ENCODE results near the gene MYO10. TPM values are rescaled to one million over a fixed set of nuclear protein-coding genes. Genes with fewer than 3 reads are reported as not detected.
"Not testable (repeated sequence)": the region's sequence is repeated elsewhere in the genome, so short reads cannot be mapped to it uniquely, and the experiment has no call there.

The MYO10 gene
- total and polyA plus RNA-seq, 2 experiments from 2014 or later = 119 to 276 TPM

DNA sequence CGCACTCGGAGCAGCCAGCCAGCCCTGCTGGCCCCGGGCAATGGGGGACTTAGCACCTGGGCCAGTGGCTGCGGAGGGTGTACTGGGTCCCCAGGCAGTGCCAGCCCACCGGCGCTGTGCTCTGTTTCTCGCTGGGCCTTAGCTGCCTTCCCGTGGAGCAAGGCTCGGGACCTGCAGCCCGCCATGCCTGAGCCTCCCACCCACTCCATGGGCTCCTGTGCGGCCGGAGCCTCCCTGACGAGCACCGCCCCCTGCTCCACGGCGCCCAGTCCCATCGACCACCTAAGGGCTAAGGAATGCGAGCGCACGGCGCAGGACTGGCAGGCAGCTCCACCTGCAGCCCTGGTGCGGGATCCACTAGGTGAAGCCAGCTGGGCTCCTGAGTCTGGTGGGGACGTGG, 218.1 kb downstream of the MYO10 start:
- peak; percentile 22 for DNase-seq (ENCODE audit: low spot score)
- not testable (repeated sequence) for H2AFZ ChIP-seq; H3K27ac ChIP-seq (ENCODE audit: low read depth); H3K36me3 ChIP-seq (ENCODE audit: insufficient read depth); H3K27me3 ChIP-seq (ENCODE audit: insufficient read depth); H3K9me2 ChIP-seq (ENCODE audit: insufficient read depth); H3K9me3 Mint-ChIP-seq; H3K27ac Mint-ChIP-seq; H3K27me3 Mint-ChIP-seq (ENCODE audit: insufficient read depth, low read depth, poor library complexity); ATAC-seq; H3F3A ChIP-seq (replicated peaks; ENCODE audit: low read depth); H3K4me3 ChIP-seq; H3K4me2 ChIP-seq; H3K4me3 Mint-ChIP-seq
- H3K36me3 Mint-ChIP-seq (ENCODE audit: low read depth) = peaks cover 23% of the 10 kb centered on the region
- H4K20me1 ChIP-seq (replicated peaks; ENCODE audit: insufficient read depth) = peaks cover 40% of the 10 kb centered on the region
- H3K4me1 ChIP-seq (ENCODE audit: insufficient read depth) = peaks cover 78% of the 10 kb centered on the region
- peaks cover 78% of the 10 kb centered on the region for H3K4me1 Mint-ChIP-seq
- H3K79me2 ChIP-seq (replicated peaks; ENCODE audit: insufficient read depth) = peaks cover 99% of the 10 kb centered on the region

DNA sequence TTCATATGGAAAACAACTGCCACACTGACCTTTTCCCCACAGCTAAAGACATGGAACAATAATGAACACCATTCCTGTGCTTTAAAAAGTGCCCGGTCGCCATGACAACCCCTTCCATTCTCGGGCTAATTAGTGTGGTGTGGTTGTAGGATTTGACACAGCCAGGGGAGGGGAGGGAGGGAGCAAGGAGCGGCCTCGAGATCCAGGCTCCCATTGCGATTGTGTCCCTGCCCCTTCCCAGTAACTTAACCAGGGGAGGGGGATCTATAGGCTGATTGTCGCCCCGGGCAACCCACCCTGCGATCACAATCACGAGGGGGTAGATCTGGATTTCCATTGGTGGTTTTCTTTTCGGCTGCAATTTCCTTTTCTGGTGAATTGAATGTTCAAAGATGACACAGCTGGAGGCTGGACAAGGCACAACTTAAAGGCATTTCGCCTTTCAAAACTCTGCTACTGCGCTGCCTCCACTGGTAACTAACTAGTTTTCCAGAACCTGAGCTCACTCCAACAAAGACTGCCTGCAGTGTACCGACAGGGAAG, 222.6 kb downstream of the MYO10 start:
- no peaks in the 10 kb centered on the region for H3K9me2 ChIP-seq (ENCODE audit: insufficient read depth)
- H3K4me3 ChIP-seq = peak overlapping the region; percentile 46
- peak overlapping the region; percentile 58 for H3K4me3 Mint-ChIP-seq
- peaks cover 16% of the 10 kb centered on the region for H3K27me3 Mint-ChIP-seq (ENCODE audit: insufficient read depth, low read depth, poor library complexity)
- ATAC-seq (peak; percentile 83), DNase-seq (ENCODE audit: low spot score) (peak; percentile 73)
- H3K36me3 ChIP-seq (ENCODE audit: insufficient read depth) = peaks cover 31% of the 10 kb centered on the region
- peaks cover 35% of the 10 kb centered on the region for H3K36me3 Mint-ChIP-seq (ENCODE audit: low read depth)
- H3K9me3 Mint-ChIP-seq = no peaks in the 10 kb centered on the region; the same call in 2 of the 3 replicates
- H3K4me2 ChIP-seq = peak overlapping the region; percentile 77
- peaks cover 38% of the 10 kb centered on the region for H4K20me1 ChIP-seq (replicated peaks; ENCODE audit: insufficient read depth)
- peak overlapping the region; percentile 71 for H3K27ac Mint-ChIP-seq
- TF ChIP-seq POLR2AphosphoS5 (IDR thresholded peaks at IDR 0.05; ENCODE audit: low read depth) (peak; percentile 20; the same call in 1 of the 2 replicates), EZH2 (IDR thresholded peaks at IDR 0.05; ENCODE audit: low read depth, unreplicated experiment) (no peak)
- H3K4me1 Mint-ChIP-seq = peaks cover 52% of the 10 kb centered on the region
- peak overlapping the region; percentile 92 for H3K27ac ChIP-seq (ENCODE audit: low read depth)
- H3F3A ChIP-seq (replicated peaks; ENCODE audit: low read depth) = no peaks in the 10 kb centered on the region; the same call in 1 of the 2 replicates
- H3K79me2 ChIP-seq (replicated peaks; ENCODE audit: insufficient read depth) = peaks cover 97% of the 10 kb centered on the region
- H2AFZ ChIP-seq = no peak overlapping the region
- H3K4me1 ChIP-seq (ENCODE audit: insufficient read depth) = peaks cover 52% of the 10 kb centered on the region
- H3K27me3 ChIP-seq (ENCODE audit: insufficient read depth) = no peaks in the 10 kb centered on the region

DNA sequence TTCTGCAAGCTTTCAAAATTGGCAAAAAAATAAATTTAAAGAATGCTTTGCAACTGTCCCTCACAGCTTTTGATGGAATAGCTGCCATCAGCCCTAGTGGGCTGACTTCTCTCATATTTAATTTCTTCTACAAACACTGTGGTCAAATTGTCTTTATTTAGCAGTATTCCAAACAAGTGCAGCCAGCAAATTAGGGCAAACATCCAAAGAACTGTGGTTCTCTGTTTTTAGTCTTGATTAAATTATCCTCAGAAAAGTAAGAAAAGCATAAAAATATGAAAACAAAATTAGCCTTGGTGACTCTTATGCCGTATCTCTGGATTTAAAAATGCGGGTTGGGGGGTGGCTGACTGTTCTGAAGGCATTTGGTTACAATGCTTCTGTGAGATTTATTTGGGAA, 223.5 kb downstream of the MYO10 start:
- peaks cover 39% of the 10 kb centered on the region for H3K36me3 ChIP-seq (ENCODE audit: insufficient read depth)
- peaks cover 97% of the 10 kb centered on the region for H3K79me2 ChIP-seq (replicated peaks; ENCODE audit: insufficient read depth)
- H4K20me1 ChIP-seq (replicated peaks; ENCODE audit: insufficient read depth) = peaks cover 41% of the 10 kb centered on the region
- H3K4me2 ChIP-seq = peak overlapping the region; percentile 77
- peaks cover 4% of the 10 kb centered on the region; the same call in 1 of the 2 replicates for H3F3A ChIP-seq (replicated peaks; ENCODE audit: low read depth)
- Mint-ChIP-seq H3K36me3 (ENCODE audit: low read depth) (peaks cover 42% of the 10 kb centered on the region), H3K4me3 (0 out of 3 replicates have a peak overlapping the region, but pooled peaks have one; percentile 58), H3K27ac (no peak overlapping the region), H3K27me3 (ENCODE audit: insufficient read depth, low read depth, poor library complexity) (peaks cover 16% of the 10 kb centered on the region), H3K4me1 (peaks cover 47% of the 10 kb centered on the region), H3K9me3 (no peaks in the 10 kb centered on the region; the same call in 2 of the 3 replicates)
- H3K9me2 ChIP-seq (ENCODE audit: insufficient read depth) = no peaks in the 10 kb centered on the region
- peaks cover 51% of the 10 kb centered on the region for H3K4me1 ChIP-seq (ENCODE audit: insufficient read depth)
- H3K4me3 ChIP-seq = no peak overlapping the region
- no peaks in the 10 kb centered on the region for H3K27me3 ChIP-seq (ENCODE audit: insufficient read depth)
- no peak overlapping the region for H2AFZ ChIP-seq
- TF ChIP-seq ZNF114 (CRISPR knock-in tag; IDR thresholded peaks at IDR 0.05) = no peak
- DNase-seq (ENCODE audit: low spot score) (no peak), ATAC-seq (no peak)
- no peak overlapping the region; the same call in 1 of the 2 replicates for H3K27ac ChIP-seq (ENCODE audit: low read depth)

DNA sequence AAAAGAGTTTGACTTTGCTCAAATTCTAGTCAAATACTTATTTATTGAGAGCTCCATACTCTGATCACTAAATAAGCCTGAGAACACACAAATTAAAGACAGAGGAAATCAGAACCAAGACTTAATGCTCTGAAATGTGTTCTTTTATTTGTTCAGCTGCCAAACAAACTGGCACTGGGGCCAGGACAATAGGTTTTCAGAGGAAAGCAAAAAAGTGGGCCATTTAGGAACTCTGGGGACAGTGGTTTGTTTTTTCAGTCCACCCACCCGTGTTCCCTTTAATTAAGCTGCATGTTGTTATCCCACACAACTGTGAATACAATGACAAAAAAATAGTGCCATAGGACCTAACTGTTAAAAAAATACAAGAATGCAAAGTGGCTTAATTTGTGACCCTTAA, 223.9 kb downstream of the MYO10 start:
- H3K4me1 Mint-ChIP-seq = peaks cover 42% of the 10 kb centered on the region
- no peak for TF ChIP-seq ZNF331 (CRISPR knock-in tag; IDR thresholded peaks at IDR 0.05; ENCODE audit: low read depth)
- no peak for TF ChIP-seq STAT1 (IDR thresholded peaks at IDR 0.05; ENCODE audit: unreplicated experiment)
- TF ChIP-seq, protein P1, sequence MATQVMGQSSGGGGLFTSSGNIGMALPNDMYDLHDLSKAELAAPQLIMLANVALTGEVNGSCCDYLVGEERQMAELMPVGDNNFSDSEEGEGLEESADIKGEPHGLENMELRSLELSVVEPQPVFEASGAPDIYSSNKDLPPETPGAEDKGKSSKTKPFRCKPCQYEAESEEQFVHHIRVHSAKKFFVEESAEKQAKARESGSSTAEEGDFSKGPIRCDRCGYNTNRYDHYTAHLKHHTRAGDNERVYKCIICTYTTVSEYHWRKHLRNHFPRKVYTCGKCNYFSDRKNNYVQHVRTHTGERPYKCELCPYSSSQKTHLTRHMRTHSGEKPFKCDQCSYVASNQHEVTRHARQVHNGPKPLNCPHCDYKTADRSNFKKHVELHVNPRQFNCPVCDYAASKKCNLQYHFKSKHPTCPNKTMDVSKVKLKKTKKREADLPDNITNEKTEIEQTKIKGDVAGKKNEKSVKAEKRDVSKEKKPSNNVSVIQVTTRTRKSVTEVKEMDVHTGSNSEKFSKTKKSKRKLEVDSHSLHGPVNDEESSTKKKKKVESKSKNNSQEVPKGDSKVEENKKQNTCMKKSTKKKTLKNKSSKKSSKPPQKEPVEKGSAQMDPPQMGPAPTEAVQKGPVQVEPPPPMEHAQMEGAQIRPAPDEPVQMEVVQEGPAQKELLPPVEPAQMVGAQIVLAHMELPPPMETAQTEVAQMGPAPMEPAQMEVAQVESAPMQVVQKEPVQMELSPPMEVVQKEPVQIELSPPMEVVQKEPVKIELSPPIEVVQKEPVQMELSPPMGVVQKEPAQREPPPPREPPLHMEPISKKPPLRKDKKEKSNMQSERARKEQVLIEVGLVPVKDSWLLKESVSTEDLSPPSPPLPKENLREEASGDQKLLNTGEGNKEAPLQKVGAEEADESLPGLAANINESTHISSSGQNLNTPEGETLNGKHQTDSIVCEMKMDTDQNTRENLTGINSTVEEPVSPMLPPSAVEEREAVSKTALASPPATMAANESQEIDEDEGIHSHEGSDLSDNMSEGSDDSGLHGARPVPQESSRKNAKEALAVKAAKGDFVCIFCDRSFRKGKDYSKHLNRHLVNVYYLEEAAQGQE (IDR thresholded peaks at IDR 0.05; ENCODE audit: unreplicated experiment) = no peak
- no peak for ATAC-seq
- H3K27me3 Mint-ChIP-seq (ENCODE audit: insufficient read depth, low read depth, poor library complexity) = peaks cover 16% of the 10 kb centered on the region
- no peak overlapping the region for H3K4me3 Mint-ChIP-seq
- no peak for DNase-seq (ENCODE audit: low spot score)
- peaks cover 43% of the 10 kb centered on the region for H3K36me3 Mint-ChIP-seq (ENCODE audit: low read depth)
- H3F3A ChIP-seq (replicated peaks; ENCODE audit: low read depth) = peaks cover 5% of the 10 kb centered on the region; the same call in 1 of the 2 replicates
- H3K4me1 ChIP-seq (ENCODE audit: insufficient read depth) = peaks cover 47% of the 10 kb centered on the region
- H4K20me1 ChIP-seq (replicated peaks; ENCODE audit: insufficient read depth) = peaks cover 44% of the 10 kb centered on the region
- H3K9me3 Mint-ChIP-seq = no peaks in the 10 kb centered on the region; the same call in 2 of the 3 replicates
- H2AFZ ChIP-seq = no peak overlapping the region
- H3K36me3 ChIP-seq (ENCODE audit: insufficient read depth) = peaks cover 43% of the 10 kb centered on the region
- H3K27ac Mint-ChIP-seq = no peak overlapping the region
- no peak overlapping the region for H3K4me3 ChIP-seq
- H3K4me2 ChIP-seq = peak overlapping the region; percentile 77; the same call in 1 of the 2 replicates
- H3K27ac ChIP-seq (ENCODE audit: low read depth) = no peak overlapping the region; the same call in 1 of the 2 replicates
- H3K9me2 ChIP-seq (ENCODE audit: insufficient read depth) = no peaks in the 10 kb centered on the region
- H3K27me3 ChIP-seq (ENCODE audit: insufficient read depth) = no peaks in the 10 kb centered on the region
- H3K79me2 ChIP-seq (replicated peaks; ENCODE audit: insufficient read depth) = peaks cover 97% of the 10 kb centered on the region

Measured in GM23338 (cell line).